ENCODE data around the gene TBCEL.

Gene TBCEL

GRCh38 chr11:120996973-120997372 lies 26.9 kb upstream of the TBCEL start:
- no peak for DNase-seq (ENCODE audit: low read depth)
- TF ChIP-seq POLR2A (IDR thresholded peaks at IDR 0.05; ENCODE audit: extremely low read depth, insufficient read length) (no peak), CTCF (IDR thresholded peaks at IDR 0.05; ENCODE audit: low read depth, low read length) (no peak), MYC (IDR thresholded peaks at IDR 0.05; ENCODE audit: low read depth, low read length) (no peak), MAX (IDR thresholded peaks at IDR 0.05; ENCODE audit: low read depth, low read length) (no peak)

GRCh38 chr11:120998581-120998980 lies 25.3 kb upstream of the TBCEL start:
- no peak for TF ChIP-seq CTCF (IDR thresholded peaks at IDR 0.05; ENCODE audit: low read depth, low read length)
- no peak overlapping the region for H3K4me3 ChIP-seq (ENCODE audit: low read depth, low read length)
- DNase-seq (ENCODE audit: low read depth) = no peak

More at GRCh38 chr11:120996973-120997372, 26.9 kb upstream of the TBCEL start:
- no peak overlapping the region for H3K4me3 ChIP-seq (ENCODE audit: low read depth, low read length)

GRCh38 chr11:121004206-121004840 lies 19.6 kb upstream of the TBCEL start:
- H3K4me3 ChIP-seq (ENCODE audit: low read depth, low read length) = no peak overlapping the region
- no peak for DNase-seq (ENCODE audit: low read depth)
- TF ChIP-seq MAX (IDR thresholded peaks at IDR 0.05; ENCODE audit: low read depth, low read length) = no peak
- TF ChIP-seq CTCF (IDR thresholded peaks at IDR 0.05; ENCODE audit: low read depth, low read length) = no peak
- no peak for TF ChIP-seq MYC (IDR thresholded peaks at IDR 0.05; ENCODE audit: low read depth, low read length)
- TF ChIP-seq POLR2A (IDR thresholded peaks at IDR 0.05; ENCODE audit: extremely low read depth, insufficient read length) = no peak

- no peak for TF ChIP-seq CTCF (IDR thresholded peaks at IDR 0.05; ENCODE audit: low read depth, low read length)
- TF ChIP-seq POLR2A (IDR thresholded peaks at IDR 0.05; ENCODE audit: extremely low read depth, insufficient read length) = no peak
- no peak for TF ChIP-seq MYC (IDR thresholded peaks at IDR 0.05; ENCODE audit: low read depth, low read length)
- no peak for TF ChIP-seq MAX (IDR thresholded peaks at IDR 0.05; ENCODE audit: low read depth, low read length)
- DNase-seq (ENCODE audit: low read depth) = no peak
- no peak overlapping the region for H3K4me3 ChIP-seq (ENCODE audit: low read depth, low read length)
Observed at GRCh38 chr11:121006922-121007321, 17.0 kb upstream of the TBCEL start.

GRCh38 chr11:121008551-121008950 lies 15.4 kb upstream of the TBCEL start:
- no peak overlapping the region for H3K4me3 ChIP-seq (ENCODE audit: low read depth, low read length)
- no peak for DNase-seq (ENCODE audit: low read depth)
- no peak for TF ChIP-seq POLR2A (IDR thresholded peaks at IDR 0.05; ENCODE audit: extremely low read depth, insufficient read length)
- no peak for TF ChIP-seq MYC (IDR thresholded peaks at IDR 0.05; ENCODE audit: low read depth, low read length)
- no peak for TF ChIP-seq MAX (IDR thresholded peaks at IDR 0.05; ENCODE audit: low read depth, low read length)
- no peak for TF ChIP-seq CTCF (IDR thresholded peaks at IDR 0.05; ENCODE audit: low read depth, low read length)

GRCh38 chr11:121012091-121012490 lies 11.8 kb upstream of the TBCEL start:
- no peak for TF ChIP-seq MYC (IDR thresholded peaks at IDR 0.05; ENCODE audit: low read depth, low read length)
- TF ChIP-seq POLR2A (IDR thresholded peaks at IDR 0.05; ENCODE audit: extremely low read depth, insufficient read length) = no peak
- TF ChIP-seq MAX (IDR thresholded peaks at IDR 0.05; ENCODE audit: low read depth, low read length) = no peak
- no peak for TF ChIP-seq CTCF (IDR thresholded peaks at IDR 0.05; ENCODE audit: low read depth, low read length)
- no peak overlapping the region for H3K4me3 ChIP-seq (ENCODE audit: low read depth, low read length)
- DNase-seq (ENCODE audit: low read depth) = no peak
